ENCODE measurements around the gene PTGDR2. TPM values are rescaled to one million over a fixed set of nuclear protein-coding genes. Genes with fewer than 3 reads are reported as not detected.

Gene PTGDR2
- total RNA-seq, 1 donor from 2014 or later: 3.1 TPM

DNA sequence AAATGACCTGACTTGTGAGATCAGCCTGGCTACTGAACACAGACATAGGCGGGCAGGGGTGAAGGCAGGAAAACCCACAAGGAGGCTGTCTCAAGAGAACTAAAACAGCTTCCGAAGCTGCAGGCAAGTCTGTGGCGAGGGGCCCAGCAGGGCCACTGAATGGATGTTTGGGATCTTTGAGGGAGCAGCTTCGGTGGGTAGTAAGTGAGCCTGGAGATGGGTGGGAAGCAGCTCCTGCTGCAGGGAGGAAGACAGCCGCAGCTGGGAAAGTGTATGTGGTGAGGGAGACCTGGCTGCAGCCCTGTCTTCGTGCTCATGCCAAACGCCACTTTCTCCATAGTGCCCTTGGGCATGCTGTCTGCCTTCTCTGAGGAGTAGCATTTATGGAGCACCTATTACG is 10.4 kb downstream of the PTGDR2 start:
- intact Hi-C loops (cut with micrococcal nuclease): no loop called here
- ATAC-seq: no peak

GRCh38 chr11:60844870-60845221 is 10.9 kb downstream of the PTGDR2 start:
- no peak for ATAC-seq
- no peak for DNase-seq
- intact Hi-C loops (cut with micrococcal nuclease): no loop called here

More for the DNA sequence above, 10.4 kb downstream of the PTGDR2 start:
- no peak for DNase-seq

DNA sequence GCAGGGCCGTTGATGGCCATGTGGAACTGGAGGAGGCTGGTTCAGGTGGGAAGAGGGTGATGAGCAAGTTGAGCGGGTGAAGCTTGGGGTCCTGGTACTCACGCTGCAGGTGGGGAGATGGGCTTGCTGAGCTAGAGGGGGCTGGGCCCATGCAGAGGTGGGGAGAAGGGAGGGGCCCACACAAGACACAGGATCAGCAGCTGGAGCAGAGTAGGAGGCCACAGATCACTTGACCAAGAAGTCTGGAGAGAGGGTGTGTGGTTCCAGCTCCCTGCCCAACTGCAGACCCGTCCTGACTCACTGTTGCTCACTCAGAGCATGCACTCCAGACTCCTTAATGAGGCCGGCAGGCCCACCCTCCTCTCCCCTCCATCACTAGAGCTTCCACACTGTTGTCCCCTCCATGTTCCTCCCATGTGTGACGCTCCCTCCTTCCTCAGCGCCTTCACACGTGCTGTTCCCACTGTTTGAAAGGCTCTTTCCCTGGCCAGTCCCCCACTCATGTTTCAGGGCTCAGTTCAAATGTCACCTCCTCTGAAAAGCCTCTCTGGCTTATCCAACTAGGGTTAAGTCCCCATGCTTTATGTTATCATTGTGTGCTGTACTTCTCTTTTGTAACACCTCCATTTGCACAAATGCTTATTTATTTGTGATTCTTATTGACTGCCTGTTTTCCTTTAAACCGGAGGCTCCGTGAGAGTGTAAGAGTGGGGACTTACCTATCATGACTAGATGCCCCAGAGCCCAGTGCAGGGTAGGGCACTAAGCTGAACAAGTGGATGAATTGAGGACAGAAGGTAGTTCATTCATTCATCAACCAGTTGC is 11.5 kb downstream of the PTGDR2 start:
- DNase-seq (no peak), ATAC-seq (no peak)
- intact Hi-C loops (cut with micrococcal nuclease): no loop called here

DNA sequence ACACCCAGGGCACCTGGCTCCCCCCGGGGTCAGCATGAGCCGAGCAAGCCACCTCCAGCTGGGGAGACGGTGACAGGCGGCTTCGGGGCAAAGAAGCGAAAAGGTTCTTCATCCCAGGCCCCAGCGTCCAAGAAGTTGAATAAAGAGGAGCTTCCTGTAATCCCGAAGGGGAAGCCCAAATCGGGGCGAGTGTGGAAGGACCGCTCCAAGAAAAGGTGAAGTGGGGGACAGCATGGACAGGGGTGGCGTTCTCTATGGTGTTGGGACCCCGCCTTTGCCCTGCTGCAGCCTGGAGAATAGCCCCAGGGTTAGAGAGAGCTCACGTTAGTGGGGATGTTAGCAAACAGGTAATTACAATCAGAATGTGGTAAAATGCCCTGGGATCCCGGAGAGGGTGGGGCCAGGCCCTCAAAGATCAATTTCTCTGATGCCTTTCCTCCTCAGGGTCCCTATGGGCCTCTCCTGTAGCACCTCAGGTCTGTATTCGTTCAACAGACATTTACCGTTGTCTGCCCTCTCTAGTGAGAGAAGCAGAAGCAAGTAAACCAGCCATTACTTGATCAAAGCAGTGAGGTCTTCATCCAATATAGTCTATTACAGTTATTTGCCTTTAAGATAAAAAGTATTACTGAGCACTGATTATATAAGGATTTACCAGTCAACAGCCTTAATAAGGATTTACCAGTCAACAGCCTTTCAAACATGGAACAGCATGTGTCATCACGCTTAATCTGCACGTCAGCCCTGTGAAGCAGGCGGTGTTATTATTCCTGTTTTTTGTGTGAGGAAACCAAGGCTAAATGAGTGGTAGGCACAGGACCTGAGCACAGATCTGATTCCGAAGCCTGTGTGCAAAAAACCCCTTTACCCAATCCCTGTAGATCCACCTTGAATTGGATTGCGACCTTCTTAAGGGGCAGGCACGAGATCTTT is 12.8 kb downstream of the PTGDR2 start:
- no peak for ATAC-seq
- intact Hi-C loops (cut with micrococcal nuclease): no loop called here
- DNase-seq: no peak

GRCh38 chr11:60841797-60842667 is 13.7 kb downstream of the PTGDR2 start, which contains the start of gene CCDC86:
Gene CCDC86, plus strand, starts transcription at chr11:60842113. Its CDS starts 12 bp downstream, at chr11:60842125.
- DNase-seq (peak; percentile 98), ATAC-seq (peak; percentile 95)
- intact Hi-C loops (cut with micrococcal nuclease): no loop called here

DNA sequence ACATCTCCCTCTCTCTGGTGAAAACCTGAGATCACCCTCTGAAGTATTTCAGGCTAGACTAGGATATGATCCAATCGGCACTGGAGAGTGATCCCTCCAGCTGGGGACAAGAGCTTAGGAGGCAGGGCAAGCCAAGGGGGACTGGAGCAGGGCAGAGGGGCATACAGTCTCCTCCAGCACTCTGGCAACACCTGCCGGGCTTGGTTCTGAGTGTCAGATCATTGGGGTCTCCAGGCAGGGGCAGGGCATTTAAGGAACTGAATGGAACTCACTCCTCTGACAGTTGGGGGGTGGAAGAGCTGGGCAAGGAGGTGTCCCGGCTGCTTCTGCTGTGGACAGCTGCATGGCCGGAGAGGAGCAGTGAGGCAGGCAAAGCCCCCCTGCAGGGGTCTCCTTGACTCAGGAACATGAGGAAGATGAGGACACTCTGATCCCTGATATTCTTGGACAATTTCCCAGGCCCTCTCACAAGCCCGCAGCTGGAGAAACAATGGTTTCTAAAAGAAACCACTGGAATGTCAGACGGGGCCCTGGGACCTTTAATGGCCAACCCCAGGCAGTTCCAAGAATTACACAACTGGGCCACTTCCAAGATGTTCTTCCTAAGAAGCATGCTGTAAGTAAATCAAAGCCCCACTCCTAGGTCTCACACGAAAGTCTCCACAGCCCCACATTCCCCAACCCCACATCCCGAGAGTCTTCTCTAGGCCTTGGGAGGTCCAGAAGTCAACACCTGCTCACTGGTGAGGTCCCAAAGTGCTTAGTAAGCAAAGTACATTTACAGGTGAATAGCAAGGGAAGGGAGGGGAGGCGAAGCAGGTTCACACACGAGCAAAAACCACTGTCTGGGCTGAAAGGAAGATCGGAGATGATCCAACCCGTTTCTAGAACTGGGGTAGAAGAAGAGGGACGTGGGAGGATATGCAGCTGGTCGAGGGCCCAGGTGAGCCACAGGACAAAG is 15.0 kb downstream of the PTGDR2 start:
- DNase-seq (peak; percentile 52), ATAC-seq (peak; percentile 73)
- intact Hi-C loops (cut with micrococcal nuclease): no loop called here

GRCh38 chr11:60838132-60838531 is 17.6 kb downstream of the PTGDR2 start:
- ATAC-seq: no peak
- intact Hi-C loops (cut with micrococcal nuclease): no loop called here
- DNase-seq: no peak

GRCh38 chr11:60836866-60837515 is 18.8 kb downstream of the PTGDR2 start:
- intact Hi-C loops (cut with micrococcal nuclease): no loop called here

GRCh38 chr11:60835534-60835846 is 20.3 kb downstream of the PTGDR2 start:
- intact Hi-C loops (cut with micrococcal nuclease): no loop called here
- DNase-seq: no peak
- peak; percentile 32 for ATAC-seq

More at GRCh38 chr11:60836866-60837515, 18.8 kb downstream of the PTGDR2 start:
- DNase-seq (no peak), ATAC-seq (no peak)

- intact Hi-C loops (cut with micrococcal nuclease): loop anchor here (5.0 kb wide), 2 partner anchors 67 to 352 kb away; no protein-coding TSS in a partner anchor
- DNase-seq (no peak), ATAC-seq (no peak)
These were observed 20.8 kb downstream of the PTGDR2 start for GRCh38 chr11:60834742-60835533.

DNA sequence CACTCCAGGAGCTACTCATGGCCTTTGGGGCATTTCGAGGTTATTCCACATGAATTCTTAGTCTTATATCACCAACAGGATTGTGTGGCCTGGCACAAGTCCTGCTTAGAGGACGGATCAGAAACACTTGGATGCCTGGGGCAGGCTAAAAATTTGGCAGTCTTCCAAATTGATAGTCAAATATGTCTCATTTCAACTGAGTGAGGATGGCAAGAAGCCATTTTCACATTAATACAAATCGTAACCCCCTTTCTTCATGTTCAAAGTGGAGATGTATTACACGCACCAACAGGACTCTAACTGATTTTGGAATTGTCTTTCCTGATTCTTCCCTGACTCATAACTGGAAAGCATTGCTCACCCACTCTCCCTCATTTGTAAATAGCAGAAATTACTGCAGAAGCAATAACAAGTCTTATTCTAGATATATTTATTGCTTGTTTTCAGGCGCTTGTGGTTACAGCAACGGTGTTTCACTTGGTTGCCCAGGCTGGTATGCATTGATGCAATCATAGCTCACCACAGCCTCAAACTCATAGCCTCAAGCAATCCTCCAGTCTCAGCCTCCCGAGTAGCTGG is 24.2 kb downstream of the PTGDR2 start:
- no peak for ATAC-seq
- DNase-seq: no peak

GRCh38 chr11:60831143-60831500 is 24.6 kb downstream of the PTGDR2 start:
- intact Hi-C loops (cut with micrococcal nuclease): loop anchor here (5.0 kb wide), 2 partner anchors 71 to 356 kb away; no protein-coding TSS in a partner anchor
- ATAC-seq: peak; percentile 90
- peak; percentile 92 for DNase-seq

More for the DNA sequence above, 24.2 kb downstream of the PTGDR2 start:
- intact Hi-C loops (cut with micrococcal nuclease): loop anchor here (5.0 kb wide), 2 partner anchors 71 to 356 kb away; no protein-coding TSS in a partner anchor

GRCh38 chr11:60830478-60831142 is 25.1 kb downstream of the PTGDR2 start:
- no peak for DNase-seq
- intact Hi-C loops (cut with micrococcal nuclease): loop anchor here (5.0 kb wide), 2 partner anchors 72 to 357 kb away; no protein-coding TSS in a partner anchor
- no peak for ATAC-seq

DNA sequence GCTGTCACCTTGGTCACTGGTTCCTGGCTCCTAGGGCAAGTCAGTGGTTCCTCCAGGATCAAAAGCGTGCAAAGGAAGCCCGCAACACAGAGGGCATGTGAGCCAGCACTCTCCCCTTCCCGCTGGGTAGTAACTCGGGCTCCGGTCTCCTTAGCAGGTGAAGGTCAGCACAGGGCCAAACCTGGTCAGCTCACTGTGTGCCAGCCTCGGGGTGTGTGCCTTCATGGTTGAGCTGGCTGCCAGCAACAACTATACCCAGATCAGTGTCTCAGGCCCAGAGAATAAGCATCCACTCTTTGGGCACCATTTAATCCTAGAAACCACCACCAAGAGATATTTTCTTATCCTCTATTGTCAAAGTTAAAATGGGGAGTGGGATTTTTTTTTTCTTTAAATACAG is 30.0 kb downstream of the PTGDR2 start:
- no peak for DNase-seq
- intact Hi-C loops (cut with micrococcal nuclease): no loop called here
- ATAC-seq: no peak

DNA sequence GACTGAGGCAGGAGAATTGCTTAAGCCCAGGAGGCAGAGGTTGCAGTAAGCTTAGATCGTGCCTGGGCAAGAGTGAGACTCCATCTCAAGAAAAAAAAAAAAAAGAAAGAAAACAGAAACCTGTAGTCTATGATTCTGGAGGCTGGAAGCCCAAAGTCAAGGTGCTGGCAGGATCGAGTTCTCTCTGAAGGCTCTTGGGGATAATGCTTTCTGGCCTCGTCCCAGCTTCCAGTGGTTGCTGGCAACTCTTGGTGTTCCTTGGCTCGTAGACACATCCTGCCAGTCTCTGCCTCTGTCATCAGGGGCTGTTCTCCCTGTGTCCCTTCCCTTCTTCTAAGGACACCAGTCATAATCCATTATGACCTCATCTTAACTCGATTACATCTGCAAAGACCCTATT is 30.6 kb downstream of the PTGDR2 start:
- intact Hi-C loops (cut with micrococcal nuclease): no loop called here
- no peak for DNase-seq
- no peak for ATAC-seq
